Stimulated activated CD8-positive, alpha-beta memory T cell treated with anti-CD3 and anti-CD28 coated beads, Interleukin-7, amount 100 ng/mL, for 4 hours (primary cell): ENCODE data around the gene TMEM191B.
"Not testable (repeated sequence)": the region's sequence is repeated elsewhere in the genome, so short reads cannot be mapped to it uniquely, and the experiment has no call there.

Experiments used
- DNase-seq, 2 donors: peaks; one replicate each; pipeline ENCODE4 v3.0.0-alpha.2; 2020; ENCODE audit warnings: low read depth in 2 of 2

The TMEM191B gene

DNA sequence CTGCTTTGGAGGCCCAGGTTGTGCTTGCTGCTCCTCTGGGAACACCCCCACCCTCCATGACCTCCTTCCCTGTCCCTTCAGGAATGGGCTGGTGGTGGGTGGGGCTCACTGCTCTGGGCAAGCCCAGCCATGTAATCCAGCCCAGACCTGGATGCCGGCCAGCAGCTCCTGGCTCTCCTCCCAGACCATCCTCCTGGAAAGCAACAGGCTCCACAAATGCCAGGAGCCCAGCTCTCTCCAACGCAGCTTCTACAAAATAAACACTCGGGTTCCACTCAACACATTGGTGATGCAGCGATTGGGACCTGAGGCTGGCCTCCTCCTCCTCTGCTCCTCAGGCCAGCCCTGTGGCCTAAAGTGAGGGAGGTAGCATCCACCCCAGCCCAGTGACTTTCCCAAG is 30.9 kb downstream of the TMEM191B start:
- not testable (repeated sequence) for DNase-seq

DNA sequence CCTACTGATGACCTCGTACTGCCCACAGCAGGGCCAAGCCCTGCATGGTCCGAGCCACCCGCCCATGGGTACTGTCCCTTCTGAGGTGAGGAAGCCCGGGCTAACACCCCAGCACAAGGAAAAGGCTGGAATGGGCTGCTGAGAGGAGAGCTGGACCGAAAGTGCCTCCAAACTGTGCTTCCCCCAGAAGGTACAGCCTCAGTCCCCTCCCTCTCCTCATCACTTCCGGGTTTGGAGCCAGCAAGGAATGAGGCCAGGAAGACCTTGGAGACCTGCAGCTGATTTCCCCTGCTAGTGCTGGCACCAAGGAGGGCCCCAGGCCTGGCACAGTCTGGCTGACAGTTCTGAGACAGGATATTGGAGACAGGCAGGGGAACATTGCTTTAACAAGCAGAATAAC is 31.3 kb downstream of the TMEM191B start:
- not testable (repeated sequence) for DNase-seq

DNA sequence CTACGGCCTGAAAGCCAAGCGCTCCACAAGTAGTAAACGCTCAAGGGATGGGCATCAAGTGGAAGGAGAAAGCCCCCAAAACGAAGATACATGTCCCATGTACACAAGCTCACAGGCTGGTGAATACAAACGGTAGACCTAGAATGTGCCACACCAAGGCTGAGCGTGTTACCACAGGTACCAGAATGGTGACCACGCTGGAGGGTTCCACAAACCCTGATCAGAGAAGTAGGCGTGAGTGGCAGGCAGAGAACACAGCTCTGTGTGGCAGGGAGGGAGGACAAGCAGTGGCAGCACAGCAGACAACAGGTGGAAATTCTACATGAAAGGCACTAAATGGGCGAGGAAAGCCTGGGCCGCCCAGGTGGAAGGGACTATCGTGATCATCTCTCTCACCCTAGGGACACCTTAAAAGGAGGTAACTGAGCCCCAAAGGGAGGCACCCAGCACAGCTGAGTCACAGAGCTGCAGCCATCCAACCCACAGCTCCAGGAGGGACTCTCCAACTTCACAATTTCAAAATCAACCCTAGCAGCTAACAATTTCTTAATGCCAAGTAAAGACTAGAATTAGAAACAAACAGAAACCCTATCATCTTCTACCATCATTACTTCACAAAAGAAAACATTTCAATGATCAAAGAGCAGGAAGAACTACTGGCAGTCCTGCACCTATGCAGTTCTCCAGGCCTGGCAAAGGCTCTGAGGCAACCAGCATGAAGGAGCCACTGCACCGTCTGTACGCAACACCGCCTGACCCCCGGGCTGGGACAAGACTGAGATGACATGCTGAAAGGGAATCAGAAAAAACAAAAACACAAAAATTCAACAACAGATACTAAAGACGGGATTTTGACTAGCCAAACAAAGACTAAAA is 32.7 kb downstream of the TMEM191B start:
- DNase-seq, result not testable (repeated sequence)

DNA sequence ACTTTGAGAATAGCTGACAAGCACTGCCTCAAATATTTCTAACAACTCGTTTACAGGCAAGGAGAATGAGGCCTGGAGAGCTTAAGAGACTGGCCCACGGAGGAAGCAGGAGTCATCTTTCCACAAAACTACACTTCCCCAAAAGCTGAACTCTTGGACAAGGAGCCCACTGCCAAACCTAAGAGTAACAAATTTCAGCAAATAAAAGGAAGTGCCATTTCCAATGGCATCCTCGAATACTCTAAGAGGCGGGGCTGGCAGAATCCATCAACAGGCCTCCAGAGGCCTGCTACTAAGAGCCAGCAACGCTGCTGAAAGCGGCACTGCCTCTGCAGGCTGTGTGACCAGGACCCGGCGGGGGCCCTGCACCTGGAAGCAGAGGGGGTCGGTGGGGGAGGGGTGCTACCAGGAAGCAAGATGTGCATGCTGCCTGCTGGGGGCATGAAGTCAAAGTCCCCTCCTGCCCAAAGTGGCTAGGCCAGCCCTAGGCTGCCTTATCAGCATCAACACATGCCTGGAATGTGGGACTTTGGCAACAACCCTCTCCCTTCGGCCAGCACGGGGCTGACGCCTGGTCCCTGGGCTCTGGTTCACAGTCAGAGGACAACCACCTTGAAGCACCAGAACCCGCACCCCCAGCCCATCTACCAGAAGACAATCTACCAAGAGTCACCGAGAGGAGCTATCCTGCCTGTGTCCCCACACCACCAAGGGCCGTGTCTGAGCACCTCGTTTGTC is 43.1 kb downstream of the TMEM191B start:
- DNase-seq, result not testable (repeated sequence)

DNA sequence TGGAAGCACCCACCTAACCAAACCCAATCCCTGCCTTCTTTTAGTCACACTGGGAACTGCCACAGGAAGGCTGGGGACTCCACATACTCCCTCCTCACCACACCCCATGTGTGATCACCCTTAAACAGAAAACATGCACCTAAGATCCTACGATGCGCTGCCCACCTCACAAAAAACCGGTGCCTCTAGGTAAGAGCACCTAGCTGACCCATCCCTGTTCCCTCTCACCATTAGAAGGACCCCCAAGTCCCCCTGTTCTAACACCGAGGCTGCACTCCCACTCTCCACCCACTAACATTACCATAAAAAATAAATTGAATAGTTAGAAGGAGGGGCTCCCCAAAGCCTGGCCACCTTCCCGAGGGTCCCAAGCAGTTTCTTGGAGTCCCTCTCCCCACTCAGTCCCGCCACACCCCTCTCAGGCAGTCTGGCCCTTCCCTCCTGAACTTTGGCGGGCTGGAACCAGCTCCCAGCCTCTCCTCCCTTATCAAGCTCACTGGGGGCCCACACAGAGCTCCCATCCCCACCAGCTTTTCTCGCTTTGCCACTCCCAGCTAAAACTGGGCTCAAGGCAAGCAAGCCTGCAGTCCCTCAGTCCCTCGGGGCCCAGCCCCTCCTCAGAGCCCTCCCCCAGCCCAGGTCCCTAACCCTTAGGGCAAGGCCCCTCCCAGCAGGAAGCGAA is 46.0 kb downstream of the TMEM191B start:
- not testable (repeated sequence) for DNase-seq

DNA sequence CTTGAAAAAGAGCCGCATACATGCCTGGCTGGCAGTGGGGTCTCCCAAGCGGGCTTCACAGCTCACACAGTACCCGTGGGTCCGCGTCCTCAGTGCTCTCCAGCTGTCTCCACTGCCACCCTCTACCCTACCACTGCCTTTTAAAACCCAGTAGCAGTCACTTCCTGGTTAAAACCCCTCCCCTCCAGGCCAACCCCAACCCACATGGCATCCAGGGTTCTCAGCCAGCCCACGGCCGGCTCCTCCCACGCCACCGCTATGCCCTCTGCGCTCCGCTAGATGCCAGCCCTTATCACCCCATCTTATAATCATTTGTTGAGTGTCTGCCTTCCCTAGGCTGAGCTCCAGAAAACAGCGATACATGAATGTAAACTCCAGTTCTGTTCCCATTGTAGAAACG is 47.0 kb downstream of the TMEM191B start:
- not testable (repeated sequence) for DNase-seq

DNA sequence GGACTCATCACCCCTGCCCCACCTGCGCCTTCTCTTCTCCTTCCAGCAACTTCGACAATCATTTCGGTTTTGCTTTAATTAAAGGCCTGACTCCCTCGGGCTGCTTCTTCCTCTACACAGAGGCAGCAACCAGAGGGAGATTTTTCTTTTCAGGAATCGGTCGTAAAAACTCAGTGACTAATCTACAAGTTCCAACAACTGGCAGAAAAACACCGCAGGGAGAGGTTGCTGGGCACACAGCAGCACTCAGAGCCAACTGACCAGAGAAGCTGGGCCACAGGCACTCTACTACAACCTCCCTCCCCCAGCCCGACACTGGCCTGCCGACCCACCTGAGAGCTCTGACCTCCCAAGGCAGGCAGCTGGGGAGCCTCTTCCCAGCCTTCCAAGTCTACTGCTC is 48.1 kb downstream of the TMEM191B start:
- not testable (repeated sequence) for DNase-seq

DNA sequence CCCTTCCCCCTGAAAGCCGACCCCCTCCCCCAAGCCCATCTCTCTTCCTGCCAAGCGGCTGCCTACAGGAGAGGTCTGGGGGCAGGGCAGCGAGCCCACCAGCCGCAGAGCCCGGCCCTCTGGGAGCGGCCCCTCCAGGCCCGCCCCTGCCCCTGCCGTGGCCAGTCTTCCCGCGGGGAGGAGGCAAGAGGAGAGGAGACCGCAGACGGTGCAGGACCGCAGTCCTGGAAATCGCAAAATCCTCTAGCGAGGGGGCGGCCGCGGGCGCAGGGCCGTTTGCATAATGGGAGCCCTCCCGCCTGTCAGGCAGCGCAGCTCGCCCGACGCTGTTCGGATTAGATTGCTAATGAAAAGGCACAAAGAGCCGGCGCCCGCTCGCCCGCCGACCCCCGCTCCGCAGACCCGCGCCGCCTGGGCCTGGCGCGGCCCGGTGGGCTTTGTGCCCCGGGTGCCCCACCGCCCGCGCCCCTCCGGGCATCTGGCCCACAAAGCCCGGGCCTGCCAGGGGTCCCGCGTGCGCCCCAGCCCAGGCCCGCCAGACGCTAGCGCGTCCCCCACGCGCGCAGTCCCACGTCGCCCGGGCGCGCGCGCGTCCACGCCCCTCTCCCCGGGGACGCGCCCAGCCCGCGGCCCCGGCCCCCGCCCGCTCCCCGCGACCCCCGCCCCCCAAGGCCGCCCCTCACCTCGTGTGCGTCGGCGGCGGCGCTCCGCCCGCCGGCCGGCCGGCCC is 49.7 kb downstream of the TMEM191B start:
- DNase-seq, result not testable (repeated sequence)

DNA sequence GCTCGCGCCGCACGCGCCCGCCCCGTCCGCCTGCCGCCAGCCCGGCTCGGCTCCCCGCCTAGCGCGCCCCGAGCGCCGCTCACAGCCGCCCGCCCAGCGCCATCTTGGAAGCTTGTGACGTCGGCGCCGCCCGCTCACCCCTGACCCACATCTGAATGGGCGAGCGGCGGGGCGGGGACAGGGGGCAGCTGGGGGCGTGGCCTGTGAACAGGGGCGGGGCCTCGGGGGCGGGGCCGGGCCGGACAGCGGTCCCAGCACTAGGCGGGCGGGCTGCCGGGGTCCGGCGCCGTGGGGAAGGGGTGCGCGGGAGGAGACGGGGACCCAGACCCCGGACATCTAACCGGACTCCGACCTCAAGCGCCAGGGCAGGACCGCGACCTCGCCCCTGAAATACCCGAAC is 50.2 kb downstream of the TMEM191B start:
- DNase-seq, result not testable (repeated sequence)
